Hematopoietic multipotent progenitor cell treated with erythropoietin and hydrocortisone succinate and interleukin-3 and kit ligand, for 15 days (in vitro differentiated cells): ENCODE data around the gene ZNF98.

Source experiments
- DNase-seq: peaks from one replicate; pipeline ENCODE4 v3.0.0-alpha.2; 2015; ENCODE audit warnings: low spot score

The ZNF98 gene

GRCh38 chr19:22422211-22422610, at the start of gene ZNF98:
Gene ZNF98, minus strand, starts transcription at chr19:22422346. Its CDS starts 122 bp downstream, at chr19:22422224.
- DNase-seq: no peak

GRCh38 chr19:22446605-22447004, 24.5 kb upstream of the ZNF98 start:
- no peak for DNase-seq

- no peak for DNase-seq
Measured at GRCh38 chr19:22438011-22438410, 15.9 kb upstream of the ZNF98 start.

GRCh38 chr19:22427960-22428913, 6.1 kb upstream of the ZNF98 start:
- no peak for DNase-seq

- DNase-seq: no peak
Measured at GRCh38 chr19:22427547-22427946, 5.4 kb upstream of the ZNF98 start.

GRCh38 chr19:22426901-22427300, 4.8 kb upstream of the ZNF98 start:
- no peak for DNase-seq

GRCh38 chr19:22421797-22422196, 349 bp downstream of the ZNF98 start:
- DNase-seq: no peak

- DNase-seq: no peak
Measured at GRCh38 chr19:22354665-22355064, 67.5 kb downstream of the ZNF98 start.
